CD1c-positive myeloid dendritic cell (primary cell): Measurements from ENCODE around the gene THEM5.
"Not testable (repeated sequence)": the region's sequence is repeated elsewhere in the genome, so short reads cannot be mapped to it uniquely, and the experiment has no call there.

Experiments
- DNase-seq: peaks from one replicate; pipeline ENCODE4 v3.0.0-alpha.2; 2016; ENCODE audit errors: extremely low spot score

Gene THEM5

DNA sequence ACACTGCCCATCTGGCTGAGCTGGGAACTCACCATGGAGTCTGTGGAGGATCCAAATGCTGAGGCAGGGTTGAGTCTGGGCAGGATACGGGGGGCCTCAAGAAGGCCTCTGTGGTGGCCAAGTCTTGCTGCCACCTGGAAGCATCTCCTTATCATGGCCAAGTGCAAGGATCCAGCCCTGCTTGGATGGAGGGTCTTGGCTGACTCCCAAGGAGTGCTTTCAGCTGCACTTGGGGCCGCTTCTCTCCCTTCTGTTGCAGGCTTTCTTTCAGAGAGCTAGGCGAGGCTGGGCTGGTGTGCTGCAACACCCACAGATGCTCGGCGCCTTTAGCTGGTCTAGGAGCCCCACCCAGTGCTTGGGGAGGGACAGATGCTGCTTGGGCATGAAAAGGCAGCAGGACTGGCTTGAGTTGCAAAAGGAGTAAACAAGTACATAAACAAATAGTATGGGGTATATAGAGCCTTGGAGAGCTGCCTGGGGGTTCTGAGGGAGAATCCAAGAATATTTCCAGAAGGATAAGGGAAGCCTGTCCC, at the start of gene THEM5:
TSS of gene THEM5 (minus strand) at position 302 of the 533 bp plus-strand sequence. CDS start at position 155, 147 bp downstream.
- no peak for DNase-seq

DNA sequence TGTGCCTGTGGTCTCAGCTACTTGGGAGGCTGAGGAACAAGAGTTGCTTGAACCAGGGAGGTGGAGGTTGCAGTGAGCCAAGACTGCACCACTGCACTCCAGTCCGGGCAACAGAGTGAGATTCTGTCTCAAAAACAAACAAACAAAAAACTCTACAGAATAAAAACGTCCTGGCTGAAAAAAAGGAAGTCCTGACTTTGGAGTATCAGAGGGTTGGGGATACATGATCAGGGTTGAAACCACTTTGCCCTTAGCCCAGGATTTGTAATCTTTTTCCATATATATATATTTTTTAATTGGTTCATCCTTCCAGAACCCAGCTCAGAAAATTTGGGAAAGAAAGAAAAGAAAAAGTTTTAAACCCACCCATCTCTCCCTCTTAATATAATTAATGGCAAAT, 49.3 kb upstream of the THEM5 start:
- no peak for DNase-seq

- not testable (repeated sequence) for DNase-seq
Observed at GRCh38 chr1:151900804-151901203, 47.3 kb upstream of the THEM5 start.

DNA sequence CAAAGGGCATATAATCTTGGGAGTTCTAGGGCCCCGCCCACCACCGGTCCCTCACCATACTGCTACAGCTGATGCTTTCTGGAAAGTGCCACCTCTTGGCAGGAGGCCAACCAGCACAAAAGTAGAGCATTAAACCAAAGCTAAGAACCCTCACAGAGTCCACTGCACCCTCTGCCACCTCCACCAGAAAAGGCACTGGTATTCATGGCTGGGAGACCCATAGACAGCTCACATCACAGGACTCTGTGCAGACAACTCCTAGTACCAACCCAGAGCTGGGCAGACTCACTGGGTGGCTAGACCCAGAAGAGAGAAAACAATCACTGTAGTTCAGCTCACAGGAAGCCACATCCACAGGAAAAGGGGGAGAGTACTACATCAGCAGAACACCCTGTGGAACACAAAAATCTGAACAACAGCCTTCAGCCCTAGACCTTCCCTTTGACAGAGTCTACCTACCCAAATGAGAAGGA, 45.0 kb upstream of the THEM5 start:
- no peak for DNase-seq

GRCh38 chr1:151897991-151898431, 44.5 kb upstream of the THEM5 start:
- no peak for DNase-seq

- DNase-seq = no peak
Observed at GRCh38 chr1:151893176-151893924, 39.8 kb upstream of the THEM5 start.

DNA sequence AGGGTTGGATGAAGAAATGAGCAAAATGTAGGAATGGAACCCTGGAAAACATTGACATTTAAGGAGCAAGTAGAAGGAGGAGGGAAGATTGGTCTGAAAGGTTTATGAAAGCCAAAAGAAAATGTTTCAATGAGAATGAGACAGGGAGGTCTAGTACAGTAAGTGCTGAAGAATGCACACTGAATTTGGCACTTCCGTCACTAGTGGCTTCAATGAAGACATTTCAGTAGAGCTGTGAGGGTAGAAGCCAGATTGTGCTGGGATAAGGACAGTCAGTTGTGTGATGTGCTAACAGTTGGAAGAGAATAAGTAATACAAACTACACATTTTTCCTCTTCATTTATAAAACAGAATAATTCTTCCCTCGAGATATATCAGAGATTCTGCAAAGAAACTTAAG, 38.7 kb upstream of the THEM5 start:
- no peak for DNase-seq

- DNase-seq = no peak
Observed at GRCh38 chr1:151891512-151891911, 38.0 kb upstream of the THEM5 start.

DNA sequence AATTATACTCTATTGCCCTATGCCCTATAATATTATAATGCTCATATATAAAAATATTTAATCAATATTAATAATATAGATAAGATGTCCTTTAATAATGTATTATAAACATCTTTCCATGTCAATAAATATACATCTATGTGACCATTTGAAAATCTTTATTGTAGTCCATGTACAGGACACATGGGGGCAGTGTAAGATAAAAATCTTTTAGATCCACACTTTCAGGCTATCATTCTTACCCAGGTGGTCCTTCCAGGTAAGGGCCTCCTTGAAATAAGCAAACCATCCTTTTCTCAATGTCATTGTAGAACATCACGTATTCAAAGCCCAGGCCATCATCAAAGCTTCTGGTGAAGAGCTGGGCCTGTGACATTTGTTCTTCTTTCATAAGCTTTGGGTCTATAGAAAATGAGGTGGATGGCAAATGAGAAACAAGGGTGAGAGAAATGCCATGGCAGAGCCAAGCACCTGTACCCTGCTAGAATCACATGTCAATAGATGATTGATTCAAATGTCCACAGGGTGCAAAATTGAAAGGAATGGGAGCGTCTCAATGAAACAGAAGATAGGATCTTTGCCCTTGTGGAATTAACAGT, 35.6 kb upstream of the THEM5 start:
- DNase-seq = no peak

- no peak for DNase-seq
Observed at GRCh38 chr1:151887028-151887427, 33.5 kb upstream of the THEM5 start.

DNA sequence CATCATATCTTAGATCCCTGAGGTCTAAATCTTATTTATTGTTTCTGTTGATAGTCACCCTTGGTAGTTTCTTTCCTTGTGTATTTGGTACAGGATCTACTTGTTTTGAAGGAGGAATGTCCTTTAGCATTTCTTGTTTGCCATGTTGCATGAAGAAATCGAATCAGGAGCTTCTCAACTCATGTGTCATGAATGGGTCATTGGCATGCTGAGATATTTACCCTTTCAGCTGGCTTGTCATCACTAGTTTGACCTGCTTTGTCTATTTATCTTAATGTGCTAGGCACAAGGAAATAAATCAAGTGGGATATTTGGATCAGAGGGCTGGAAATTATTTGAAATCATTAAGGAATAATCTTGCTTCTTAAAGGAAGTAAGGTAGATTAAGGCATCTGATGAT, 32.0 kb upstream of the THEM5 start:
- DNase-seq = no peak

GRCh38 chr1:151884879-151885278, 31.4 kb upstream of the THEM5 start:
- DNase-seq = not testable (repeated sequence)

- DNase-seq = not testable (repeated sequence)
Observed at GRCh38 chr1:151884445-151884844, 30.9 kb upstream of the THEM5 start.

GRCh38 chr1:151883898-151884297, 30.4 kb upstream of the THEM5 start:
- DNase-seq = not testable (repeated sequence)

- DNase-seq = not testable (repeated sequence)
Observed at GRCh38 chr1:151882918-151883317, 29.4 kb upstream of the THEM5 start.

- DNase-seq = no peak
Observed at GRCh38 chr1:151882466-151882865, 29.0 kb upstream of the THEM5 start.

- DNase-seq = no peak
Observed at GRCh38 chr1:151881479-151881878, 28.0 kb upstream of the THEM5 start.

DNA sequence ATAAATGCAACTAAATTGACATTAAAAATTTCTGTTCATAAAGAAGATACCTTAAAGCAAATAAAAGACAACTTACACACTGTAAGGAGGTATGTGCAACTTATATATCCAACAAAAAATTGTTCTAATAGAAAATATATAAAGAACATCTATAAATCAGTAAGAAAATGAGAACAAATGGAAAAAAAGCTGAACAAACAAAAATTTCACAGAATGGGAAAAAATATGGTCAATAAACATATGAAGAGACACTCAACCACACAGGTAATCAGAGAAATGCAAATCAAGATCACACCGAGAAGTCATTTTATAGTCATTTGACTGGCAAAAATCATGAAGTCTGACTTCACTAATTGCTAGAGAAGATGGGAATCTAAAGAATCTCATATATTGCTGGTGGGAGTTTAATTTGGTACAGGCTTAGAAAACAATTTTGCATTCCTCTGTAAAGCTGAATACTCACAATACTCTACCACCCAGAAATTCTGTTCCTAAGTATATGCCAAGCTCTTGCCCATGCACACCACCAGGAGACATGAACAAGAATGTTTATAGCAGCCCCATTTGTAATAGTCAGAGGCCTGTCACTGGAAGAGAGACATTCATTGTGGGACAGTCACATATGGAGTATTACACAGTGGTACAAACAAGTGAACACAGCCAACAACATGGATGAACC, 22.0 kb upstream of the THEM5 start:
- DNase-seq = no peak

- DNase-seq = not testable (repeated sequence)
Observed at GRCh38 chr1:151872776-151873175, 19.3 kb upstream of the THEM5 start.

GRCh38 chr1:151871284-151872030, 17.9 kb upstream of the THEM5 start:
- DNase-seq = no peak

DNA sequence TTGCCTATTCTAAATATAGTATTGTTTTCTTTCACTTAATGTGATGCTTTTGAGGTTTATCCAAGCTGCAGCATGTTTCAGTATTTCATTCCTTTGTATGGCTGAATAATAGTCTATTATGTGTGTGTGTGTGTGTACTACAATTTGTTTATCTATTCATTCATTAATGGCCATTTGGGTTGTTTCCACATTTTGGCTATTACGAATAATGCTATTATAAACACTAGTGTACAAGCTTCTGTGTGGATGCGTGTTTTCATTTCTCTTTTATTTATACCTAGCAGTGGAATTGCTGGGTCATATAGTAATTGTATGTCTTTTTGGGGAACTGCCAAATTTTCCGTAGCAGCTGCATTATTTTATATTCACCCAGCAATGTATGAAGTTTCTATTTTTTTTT, 15.0 kb upstream of the THEM5 start:
- DNase-seq = peak; percentile 28
